Loucy (cell line): ENCODE results near the gene CCDC141.

Experiments
- H2AFZ ChIP-seq: fragments of 200-600 bp; sonication (generic); 2 replicates; pipeline ENCODE4 v1.6.0; 2016; ENCODE audit warnings: antibody characterized with exemption, mild to moderate bottlenecking, low read length, moderate library complexity
- H3F3A ChIP-seq: fragments of 200-600 bp; 2 replicates; pipeline ENCODE4 v1.6.0; 2016; ENCODE audit warnings: antibody characterized with exemption, low read depth, mild to moderate bottlenecking
- H3K27me3 ChIP-seq: fragments of 200-600 bp; sonication (generic); 2 replicates; pipeline ENCODE4 v1.6.1; 2014; ENCODE audit warnings: low read length, mild to moderate bottlenecking; ENCODE audit not compliant: insufficient read depth, poor library complexity, severe bottlenecking
- H3K36me3 ChIP-seq: fragments of 200-600 bp; sonication (generic); 2 replicates; pipeline ENCODE4 v1.6.1; 2016; ENCODE audit warnings: low read length; ENCODE audit not compliant: insufficient read depth
- H3K4me1 ChIP-seq: fragments of 200-600 bp; sonication (generic); 2 replicates; pipeline ENCODE4 v1.5.1; 2014; ENCODE audit warnings: low read length, mild to moderate bottlenecking; ENCODE audit not compliant: insufficient read depth, poor library complexity, severe bottlenecking
- H3K4me2 ChIP-seq: fragments of 200-600 bp; sonication (generic); 2 replicates; pipeline ENCODE4 v1.6.0; 2014; ENCODE audit warnings: antibody characterized with exemption, low read length, low read depth, mild to moderate bottlenecking; ENCODE audit not compliant: poor library complexity, severe bottlenecking
- H3K4me3 ChIP-seq: fragments of 200-600 bp; sonication (generic); 2 replicates; pipeline ENCODE4 v1.5.1; 2014; ENCODE audit warnings: low read length, mild to moderate bottlenecking, mixed read lengths; ENCODE audit not compliant: poor library complexity, severe bottlenecking
- H3K79me2 ChIP-seq: fragments of 200-600 bp; sonication (generic); 2 replicates; pipeline ENCODE4 v1.6.1; 2014; ENCODE audit warnings: low read length; ENCODE audit not compliant: insufficient read depth
- H3K9ac ChIP-seq: fragments of 200-600 bp; sonication (generic); 2 replicates; pipeline ENCODE4 v1.6.0; 2014; ENCODE audit warnings: mild to moderate bottlenecking, low read depth, low read length, moderate library complexity; ENCODE audit not compliant: poor library complexity, severe bottlenecking
- H3K9me2 ChIP-seq: fragments of 200-600 bp; sonication (generic); replicated peaks from 2 replicates; pipeline ENCODE4 v1.6.1; 2016; ENCODE audit warnings: low read depth, low read length, mixed read lengths
- H3K9me3 ChIP-seq: fragments of 200-600 bp; sonication (generic); 2 replicates; pipeline ENCODE4 v1.6.1; 2014; ENCODE audit warnings: mild to moderate bottlenecking, antibody characterized with exemption, low read length, low read depth; ENCODE audit not compliant: insufficient read depth
- H4K20me1 ChIP-seq: fragments of 200-600 bp; sonication (generic); 2 replicates; pipeline ENCODE4 v1.6.0; 2014; ENCODE audit warnings: antibody characterized with exemption, low read length, mild to moderate bottlenecking; ENCODE audit not compliant: insufficient read depth, poor library complexity, severe bottlenecking
- EZH2phosphoT487 ChIP-seq: fragments of 200-600 bp; IDR thresholded peaks from 2 replicates; pipeline ENCODE4 v1.6.1; 2018; ENCODE audit warnings: antibody characterized with exemption, mild to moderate bottlenecking, moderate library complexity, borderline replicate concordance
- TF ChIP-seq, protein P1 (sequence below): fragments of 200-600 bp; sonication (generic); conservative IDR thresholded peaks from 2 replicates; pipeline ENCODE4 v1.5.1; 2014; ENCODE audit warnings: mild to moderate bottlenecking, antibody characterized with exemption, low read length

CCDC141 gene

DNA sequence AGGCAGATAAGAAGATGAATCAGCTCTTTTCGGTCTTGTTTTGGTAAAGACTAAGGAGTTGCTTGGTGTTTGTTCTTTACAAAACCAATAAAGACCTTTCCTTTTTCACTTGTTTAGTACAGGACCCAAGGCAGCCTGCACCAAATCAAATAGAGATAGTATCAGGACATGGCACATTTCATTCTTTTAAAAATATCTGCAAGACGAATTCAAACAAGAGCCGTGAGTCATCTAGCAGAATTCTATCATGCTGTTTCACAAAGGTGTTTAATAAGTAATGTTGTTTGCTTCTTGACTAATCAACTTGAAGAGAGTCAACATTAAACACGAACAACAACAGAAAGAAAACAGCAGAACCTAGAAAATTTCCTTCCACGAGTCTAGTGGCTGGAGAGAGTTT is 139.9 kb downstream of the CCDC141 start:
- no peaks in the 10 kb centered on the region for H3K9me3 ChIP-seq
- no peaks in the 10 kb centered on the region for H3F3A ChIP-seq
- no peaks in the 10 kb centered on the region for H3K9me2 ChIP-seq
- H4K20me1 ChIP-seq = no peaks in the 10 kb centered on the region
- H3K79me2 ChIP-seq = no peaks in the 10 kb centered on the region
- H2AFZ ChIP-seq = no peak overlapping the region
- no peaks in the 10 kb centered on the region for H3K27me3 ChIP-seq
- no peak overlapping the region for H3K4me2 ChIP-seq
- no peaks in the 10 kb centered on the region for H3K36me3 ChIP-seq
- no peak overlapping the region for H3K9ac ChIP-seq
- TF ChIP-seq, protein P1, sequence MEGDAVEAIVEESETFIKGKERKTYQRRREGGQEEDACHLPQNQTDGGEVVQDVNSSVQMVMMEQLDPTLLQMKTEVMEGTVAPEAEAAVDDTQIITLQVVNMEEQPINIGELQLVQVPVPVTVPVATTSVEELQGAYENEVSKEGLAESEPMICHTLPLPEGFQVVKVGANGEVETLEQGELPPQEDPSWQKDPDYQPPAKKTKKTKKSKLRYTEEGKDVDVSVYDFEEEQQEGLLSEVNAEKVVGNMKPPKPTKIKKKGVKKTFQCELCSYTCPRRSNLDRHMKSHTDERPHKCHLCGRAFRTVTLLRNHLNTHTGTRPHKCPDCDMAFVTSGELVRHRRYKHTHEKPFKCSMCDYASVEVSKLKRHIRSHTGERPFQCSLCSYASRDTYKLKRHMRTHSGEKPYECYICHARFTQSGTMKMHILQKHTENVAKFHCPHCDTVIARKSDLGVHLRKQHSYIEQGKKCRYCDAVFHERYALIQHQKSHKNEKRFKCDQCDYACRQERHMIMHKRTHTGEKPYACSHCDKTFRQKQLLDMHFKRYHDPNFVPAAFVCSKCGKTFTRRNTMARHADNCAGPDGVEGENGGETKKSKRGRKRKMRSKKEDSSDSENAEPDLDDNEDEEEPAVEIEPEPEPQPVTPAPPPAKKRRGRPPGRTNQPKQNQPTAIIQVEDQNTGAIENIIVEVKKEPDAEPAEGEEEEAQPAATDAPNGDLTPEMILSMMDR = no peak
- TF ChIP-seq EZH2phosphoT487 = no peak
- H3K4me3 ChIP-seq = no peak overlapping the region
- peaks cover 14% of the 10 kb centered on the region for H3K4me1 ChIP-seq

DNA sequence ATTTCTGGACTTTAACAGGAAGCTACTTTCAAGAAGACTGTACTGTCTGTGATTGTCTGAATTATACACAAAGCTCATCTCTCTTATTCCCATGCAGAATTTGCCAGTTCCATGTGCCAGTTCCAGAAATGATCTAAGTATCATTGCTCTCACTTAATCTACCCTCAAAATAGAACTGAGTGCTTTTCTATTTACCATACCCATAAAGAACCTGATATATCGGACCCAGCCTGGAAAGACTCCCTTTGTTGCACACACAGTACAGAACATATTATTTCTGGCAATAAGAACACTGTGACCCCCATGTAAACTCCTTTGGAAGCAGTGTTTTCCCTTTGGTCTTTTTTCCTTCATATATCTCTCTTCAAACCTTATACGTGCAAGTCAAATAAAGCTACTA is 140.4 kb downstream of the CCDC141 start:
- no peak for TF ChIP-seq EZH2phosphoT487
- TF ChIP-seq, protein P1 = no peak
- H3K9me3 ChIP-seq = no peaks in the 10 kb centered on the region
- peaks cover 14% of the 10 kb centered on the region for H3K4me1 ChIP-seq
- H3K36me3 ChIP-seq = no peaks in the 10 kb centered on the region
- H4K20me1 ChIP-seq = no peaks in the 10 kb centered on the region
- H3K4me2 ChIP-seq = no peak overlapping the region
- no peaks in the 10 kb centered on the region for H3F3A ChIP-seq
- H3K27me3 ChIP-seq = no peaks in the 10 kb centered on the region
- no peaks in the 10 kb centered on the region for H3K79me2 ChIP-seq
- no peaks in the 10 kb centered on the region for H3K9me2 ChIP-seq
- H2AFZ ChIP-seq = no peak overlapping the region
- no peak overlapping the region for H3K4me3 ChIP-seq
- no peak overlapping the region for H3K9ac ChIP-seq

DNA sequence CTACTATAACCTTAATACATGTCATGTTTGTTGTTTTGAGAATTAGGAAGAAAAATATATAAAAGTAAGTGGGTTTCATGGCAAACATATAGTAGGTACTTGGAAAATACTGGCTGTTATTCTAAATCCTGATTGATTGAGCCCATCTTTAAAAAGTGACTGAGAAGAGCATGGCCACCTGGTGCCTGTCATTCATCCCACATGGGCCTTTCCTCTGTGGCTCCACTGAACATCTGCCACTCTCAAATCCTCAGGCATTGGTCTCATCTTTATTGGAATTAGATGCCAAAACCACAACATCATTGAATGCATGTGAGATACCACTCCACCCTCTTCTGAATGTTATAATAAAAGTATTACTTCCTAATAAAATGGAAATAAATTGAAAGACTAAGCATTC is 141.1 kb downstream of the CCDC141 start:
- Histone ChIP-seq H3K9me3 (no peaks in the 10 kb centered on the region; the same call in 1 of the 2 replicates), H2AFZ (no peak overlapping the region), H3K9me2 (no peaks in the 10 kb centered on the region), H3K4me1 (peaks cover 11% of the 10 kb centered on the region), H3K79me2 (no peaks in the 10 kb centered on the region), H3K36me3 (no peaks in the 10 kb centered on the region), H3F3A (no peaks in the 10 kb centered on the region), H4K20me1 (no peaks in the 10 kb centered on the region), H3K4me3 (no peak overlapping the region), H3K9ac (no peak overlapping the region), H3K27me3 (no peaks in the 10 kb centered on the region), H3K4me2 (no peak overlapping the region)
- TF ChIP-seq, protein P1 = no peak
- no peak for TF ChIP-seq EZH2phosphoT487
